Activated CD8-positive, alpha-beta T cell treated with anti-CD3 and anti-CD28 coated beads, Interleukin-2, amount 10 ng/mL, durations not matched to agents 7 days and 5 days (primary cell): ENCODE measurements around the gene NACA2. TPM values are rescaled to one million over a fixed set of nuclear protein-coding genes. Genes with fewer than 3 reads are reported as not detected.
"Not testable (repeated sequence)": the region's sequence is repeated elsewhere in the genome, so short reads cannot be mapped to it uniquely, and the experiment has no call there.

Experiments used
- ATAC-seq: fragments of 150-1000 bp; cut with Tn5 transposase; one replicate; pipeline ENCODE4 v1.10.0; 2021; ENCODE audit warnings: moderate library complexity
- CTCF ChIA-PET: fragments of 350-600 bp; sonication (Branson Sonifier 250); formaldehyde crosslinking; loops from one replicate; lab custom pipeline; 2021; ENCODE audit warnings: antibody characterized with exemption; lab: Charles Lee
- POLR2A ChIA-PET: fragments of 350-600 bp; sonication (Branson Sonifier 250); formaldehyde crosslinking; loops from one replicate; lab custom pipeline; 2021; ENCODE audit warnings: antibody characterized with exemption; lab: Charles Lee
- DNase-seq: peaks from one replicate; pipeline ENCODE4 v3.0.0-alpha.2; 2020
- H3K27ac Mint-ChIP-seq: one replicate; pipeline ENCODE4 v1.8.0; 2021; ENCODE audit warnings: mild to moderate bottlenecking, mixed read lengths
- H3K27me3 Mint-ChIP-seq: one replicate; pipeline ENCODE4 v1.8.0; 2021; ENCODE audit warnings: low read depth, mixed read lengths
- H3K36me3 Mint-ChIP-seq: one replicate; pipeline ENCODE4 v1.8.0; 2021; ENCODE audit warnings: low read depth, mixed read lengths
- H3K4me1 Mint-ChIP-seq: one replicate; pipeline ENCODE4 v1.8.0; 2021; ENCODE audit warnings: low read depth, mixed read lengths
- H3K4me3 Mint-ChIP-seq: one replicate; pipeline ENCODE4 v1.8.0; 2021; ENCODE audit warnings: mild to moderate bottlenecking, mixed read lengths
- H3K9me3 Mint-ChIP-seq: one replicate; pipeline ENCODE4 v1.8.0; 2022; ENCODE audit warnings: mixed read lengths; ENCODE audit not compliant: insufficient read depth
- total RNA-seq, 2 experiments: library from RNA; stranded (reverse); gene quantifications; one replicate each; pipeline ENCODE4 v1.2.3, GENCODE V29; 2021

NACA2 gene
- total RNA-seq, 2 experiments from 2014 or later: not detected

DNA sequence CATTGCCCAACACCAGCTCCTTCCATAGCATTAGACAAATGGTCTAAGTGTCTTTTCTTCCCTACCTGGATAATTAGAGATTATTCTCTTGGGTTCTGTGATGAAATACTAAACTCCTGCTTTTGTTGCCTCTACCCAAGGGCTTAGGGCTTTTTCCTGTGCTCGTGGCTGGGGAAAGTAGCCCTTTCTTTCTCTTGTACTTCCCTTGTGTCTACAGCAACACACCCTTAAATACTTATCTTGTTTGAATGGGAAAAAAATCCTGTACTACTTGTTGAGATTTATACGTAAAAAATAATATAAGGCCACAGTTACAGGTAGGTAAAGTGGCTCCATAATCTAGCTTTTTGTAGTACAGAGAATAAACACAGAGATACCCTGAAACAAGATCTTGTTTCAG, 7.0 kb upstream of the NACA2 start:
- Mint-ChIP-seq H3K4me3 (no peak overlapping the region), H3K9me3 (no peaks in the 10 kb centered on the region), H3K27ac (no peak overlapping the region), H3K27me3 (peaks cover 21% of the 10 kb centered on the region), H3K36me3 (no peaks in the 10 kb centered on the region), H3K4me1 (no peaks in the 10 kb centered on the region)
- POLR2A ChIA-PET: no interaction called here
- ATAC-seq: no peak
- DNase-seq: no peak
- CTCF ChIA-PET: no interaction called here

DNA sequence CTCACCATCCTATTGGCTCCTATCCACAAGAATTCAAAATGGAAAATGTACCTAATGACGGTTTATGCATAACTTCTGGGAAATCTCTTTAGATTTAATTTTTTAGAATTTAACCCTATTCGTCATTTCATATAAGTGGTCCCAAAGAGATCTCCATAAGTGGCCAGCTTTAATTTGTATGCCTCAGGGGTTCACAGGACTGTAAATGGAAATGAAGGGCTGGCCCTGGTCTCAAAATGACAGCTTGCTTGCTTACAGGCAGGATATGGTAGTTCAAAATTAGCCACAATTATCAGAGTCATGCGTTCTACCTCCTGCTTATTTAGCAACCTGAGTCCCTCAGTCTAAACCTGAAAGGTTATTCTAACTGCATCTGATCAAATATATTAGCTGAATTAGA, 6.6 kb upstream of the NACA2 start:
- DNase-seq (no peak), ATAC-seq (no peak)
- Mint-ChIP-seq H3K4me1 (no peaks in the 10 kb centered on the region), H3K36me3 (no peaks in the 10 kb centered on the region), H3K27me3 (peaks cover 17% of the 10 kb centered on the region), H3K9me3 (no peaks in the 10 kb centered on the region), H3K4me3 (no peak overlapping the region), H3K27ac (no peak overlapping the region)
- POLR2A ChIA-PET: no interaction called here
- CTCF ChIA-PET: no interaction called here

DNA sequence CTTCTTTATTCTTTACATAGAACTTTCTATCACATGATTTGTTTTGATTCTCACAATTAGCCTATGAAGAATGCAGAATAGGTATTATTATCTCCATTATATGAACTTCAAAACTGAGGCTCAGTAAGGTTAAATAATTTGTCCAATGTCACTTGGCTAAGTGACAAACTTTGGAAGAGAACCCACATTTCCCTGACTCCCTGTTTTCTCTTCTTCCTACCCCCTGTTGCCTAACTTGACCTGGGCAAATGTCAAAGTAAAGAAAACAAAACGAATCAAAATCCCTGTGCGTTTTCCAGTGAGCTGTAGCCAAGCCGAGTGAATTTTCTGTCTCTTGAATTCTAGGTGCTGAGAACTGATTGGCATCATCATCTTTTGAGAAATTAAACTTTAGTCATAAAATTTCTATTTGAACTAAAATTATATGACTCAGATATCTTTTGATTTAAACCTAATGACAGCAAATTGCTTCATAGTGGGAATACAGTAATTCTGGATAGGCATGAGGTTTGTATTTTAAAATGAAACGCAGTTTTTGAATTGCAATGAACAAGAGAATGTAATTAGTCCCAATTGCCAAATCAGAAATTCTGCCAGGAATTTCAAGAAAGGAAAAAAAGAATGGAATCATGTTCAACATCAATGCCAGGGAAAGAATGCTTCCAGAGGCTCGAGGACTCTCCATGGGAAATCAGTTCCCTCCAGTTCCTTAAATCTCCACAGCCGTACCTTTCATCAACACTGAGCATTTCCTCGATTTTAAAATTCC, 4.6 kb upstream of the NACA2 start:
- ChIA-PET CTCF (no interaction called here), POLR2A (no interaction called here)
- no peak overlapping the region for H3K27ac Mint-ChIP-seq
- H3K36me3 Mint-ChIP-seq: no peaks in the 10 kb centered on the region
- peaks cover 13% of the 10 kb centered on the region for H3K27me3 Mint-ChIP-seq
- no peaks in the 10 kb centered on the region for H3K9me3 Mint-ChIP-seq
- H3K4me1 Mint-ChIP-seq: no peaks in the 10 kb centered on the region
- ATAC-seq: no peak
- no peak overlapping the region for H3K4me3 Mint-ChIP-seq
- DNase-seq: no peak

GRCh38 chr17:61594294-61594825, 3.3 kb upstream of the NACA2 start:
- no peak for DNase-seq
- Mint-ChIP-seq H3K27me3 (peaks cover 13% of the 10 kb centered on the region), H3K36me3 (no peaks in the 10 kb centered on the region), H3K4me1 (no peaks in the 10 kb centered on the region), H3K27ac (no peak overlapping the region), H3K9me3 (no peaks in the 10 kb centered on the region), H3K4me3 (no peak overlapping the region)
- ChIA-PET CTCF (no interaction called here), POLR2A (no interaction called here)
- no peak for ATAC-seq

DNA sequence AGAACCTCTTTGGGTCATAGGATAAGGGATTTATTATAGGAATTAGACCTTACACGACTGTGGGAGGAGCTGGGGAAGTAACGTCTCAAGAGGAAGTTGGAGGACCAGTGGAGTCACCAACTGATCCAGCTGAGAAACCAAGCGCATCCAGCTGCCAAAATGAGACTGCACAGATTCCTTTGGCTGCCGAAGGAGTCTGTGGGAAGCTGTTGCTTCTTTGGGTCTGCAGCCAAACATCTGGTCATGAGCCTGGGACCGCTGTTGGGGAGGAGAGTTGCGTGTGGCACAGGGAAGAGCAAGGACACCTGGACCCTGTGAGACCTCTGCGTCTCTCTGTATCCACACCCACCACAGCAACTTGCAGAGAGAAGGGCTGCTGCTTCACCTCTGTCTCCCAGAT, 2.4 kb upstream of the NACA2 start:
- Mint-ChIP-seq H3K36me3 (no peaks in the 10 kb centered on the region), H3K27me3 (peaks cover 13% of the 10 kb centered on the region), H3K9me3 (no peaks in the 10 kb centered on the region), H3K4me3 (no peak overlapping the region), H3K27ac (no peak overlapping the region), H3K4me1 (no peaks in the 10 kb centered on the region)
- DNase-seq (no peak), ATAC-seq (no peak)
- ChIA-PET CTCF (no interaction called here), POLR2A (no interaction called here)

GRCh38 chr17:61591930-61592329, 911 bp upstream of the NACA2 start:
- no peak for ATAC-seq
- Mint-ChIP-seq H3K9me3 (no peaks in the 10 kb centered on the region), H3K27me3 (peaks cover 16% of the 10 kb centered on the region), H3K4me3 (no peak overlapping the region), H3K36me3 (no peaks in the 10 kb centered on the region), H3K4me1 (no peaks in the 10 kb centered on the region), H3K27ac (no peak overlapping the region)
- ChIA-PET CTCF (no interaction called here), POLR2A (no interaction called here)
- no peak for DNase-seq

DNA sequence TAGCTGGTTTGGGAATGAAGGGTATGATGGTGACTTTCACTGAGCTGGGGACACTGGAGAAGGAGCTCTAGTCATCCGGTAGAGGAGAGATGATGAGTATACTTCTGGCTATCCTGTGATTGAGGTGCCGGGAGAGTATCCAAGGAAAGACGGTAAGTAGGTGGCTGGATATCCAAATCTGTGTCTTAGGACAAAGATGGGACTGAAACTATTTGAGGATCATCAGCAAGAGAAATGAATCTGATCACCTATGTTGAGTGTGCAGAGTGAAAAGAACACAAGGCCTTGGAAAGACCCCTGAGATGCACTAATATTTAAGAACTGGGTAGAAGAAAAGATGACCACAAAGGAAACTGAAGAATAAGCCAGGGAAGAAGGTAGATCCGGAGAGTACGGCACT, 1.0 kb downstream of the NACA2 start:
- Mint-ChIP-seq H3K36me3 (no peaks in the 10 kb centered on the region), H3K4me1 (no peaks in the 10 kb centered on the region), H3K27me3 (peaks cover 13% of the 10 kb centered on the region), H3K27ac (no peak overlapping the region), H3K9me3 (no peaks in the 10 kb centered on the region), H3K4me3 (no peak overlapping the region)
- no peak for ATAC-seq
- ChIA-PET CTCF (interaction anchor here (1.1 kb wide), 1 partner anchor 15 kb away, joined by 3 read pairs; no protein-coding TSS in a partner anchor), POLR2A (no interaction called here)
- DNase-seq: no peak

GRCh38 chr17:61587807-61588660, 3.0 kb downstream of the NACA2 start:
- Mint-ChIP-seq H3K27me3 (peaks cover 17% of the 10 kb centered on the region), H3K4me1 (no peaks in the 10 kb centered on the region), H3K27ac (no peak overlapping the region), H3K4me3 (no peak overlapping the region), H3K36me3 (no peaks in the 10 kb centered on the region), H3K9me3 (no peaks in the 10 kb centered on the region)
- no peak for DNase-seq
- ATAC-seq: no peak
- CTCF ChIA-PET: interaction anchor here (1.3 kb wide), 1 partner anchor 12 kb away, joined by 4 read pairs; no protein-coding TSS in a partner anchor
- POLR2A ChIA-PET: no interaction called here

DNA sequence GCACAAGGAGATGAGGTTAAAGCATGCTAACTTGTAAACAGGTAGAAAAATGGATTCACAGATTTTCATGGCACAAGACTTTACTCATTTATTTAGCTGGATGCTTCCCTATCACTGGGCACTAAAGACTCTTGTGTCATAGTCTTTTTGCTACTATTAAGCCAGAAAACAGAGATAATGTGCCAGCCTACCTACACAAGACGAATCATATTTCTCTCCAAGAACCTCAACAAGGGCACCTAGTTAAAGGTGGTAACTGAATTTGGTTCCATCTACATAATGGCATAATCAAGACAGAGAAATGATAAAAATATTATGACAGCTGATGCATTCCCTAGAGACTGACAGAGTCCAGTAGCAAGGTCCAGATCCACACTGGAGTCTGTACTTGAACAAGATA, 3.8 kb downstream of the NACA2 start:
- H3K9me3 Mint-ChIP-seq: no peaks in the 10 kb centered on the region
- no peaks in the 10 kb centered on the region for H3K36me3 Mint-ChIP-seq
- H3K27me3 Mint-ChIP-seq: peaks cover 18% of the 10 kb centered on the region
- ATAC-seq (no peak), DNase-seq (no peak)
- no peak overlapping the region for H3K4me3 Mint-ChIP-seq
- no peaks in the 10 kb centered on the region for H3K4me1 Mint-ChIP-seq
- ChIA-PET CTCF (interaction anchor here (1.3 to 1.5 kb wide), 2 partner anchors 11 to 13 kb away, joined by 3 to 4 read pairs; no protein-coding TSS in a partner anchor), POLR2A (no interaction called here)
- H3K27ac Mint-ChIP-seq: no peak overlapping the region

GRCh38 chr17:61586622-61587021, 4.4 kb downstream of the NACA2 start:
- POLR2A ChIA-PET, DNase-seq, H3K4me1 Mint-ChIP-seq, H3K9me3 Mint-ChIP-seq, H3K4me3 Mint-ChIP-seq, ATAC-seq, H3K36me3 Mint-ChIP-seq, H3K27ac Mint-ChIP-seq: not testable (repeated sequence)
- peaks cover 20% of the 10 kb centered on the region for H3K27me3 Mint-ChIP-seq
- CTCF ChIA-PET: interaction anchor here (1.5 kb wide), 1 partner anchor 12 kb away, joined by 3 read pairs; no protein-coding TSS in a partner anchor

DNA sequence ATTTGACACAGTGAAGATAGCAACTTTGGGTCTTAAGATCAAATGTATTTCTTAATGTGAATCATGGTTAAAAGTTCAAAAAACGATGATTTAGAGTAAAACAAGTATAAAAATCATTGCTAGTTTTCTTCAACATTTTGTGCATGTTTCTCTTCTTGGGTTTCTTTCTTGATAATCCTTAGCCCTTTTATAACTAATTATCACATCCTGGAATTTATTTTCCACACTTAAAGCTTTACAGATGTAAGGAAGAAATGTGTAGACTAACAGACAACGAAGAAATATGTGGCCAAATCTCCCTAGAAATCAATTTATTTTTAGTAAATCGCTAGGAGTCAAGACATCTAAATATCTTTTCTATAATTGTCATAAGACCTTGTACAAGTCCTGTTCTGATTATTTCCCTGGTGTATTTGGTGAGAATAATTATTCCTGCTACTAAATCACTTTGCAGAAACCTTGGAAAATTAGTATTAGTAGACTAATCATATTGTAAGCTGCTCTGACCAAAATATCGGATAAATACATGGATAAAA, 4.9 kb downstream of the NACA2 start:
- no peak overlapping the region for H3K4me3 Mint-ChIP-seq
- ChIA-PET CTCF (interaction anchor here (1.5 kb wide), 1 partner anchor 11 kb away, joined by 3 read pairs; no protein-coding TSS in a partner anchor), POLR2A (no interaction called here)
- DNase-seq: no peak
- no peaks in the 10 kb centered on the region for H3K4me1 Mint-ChIP-seq
- H3K27me3 Mint-ChIP-seq: peaks cover 22% of the 10 kb centered on the region
- ATAC-seq: no peak
- no peaks in the 10 kb centered on the region for H3K9me3 Mint-ChIP-seq
- H3K36me3 Mint-ChIP-seq: no peaks in the 10 kb centered on the region
- no peak overlapping the region for H3K27ac Mint-ChIP-seq
